NCI-H2171 treated with DMSO at 0.1 percent for 48 hours (cell line): ENCODE results near the gene SNX9.

ENCODE experiments used
- DNase-seq: peaks from one replicate; lab custom pipeline; 2025; lab: John Stamatoyannopoulos, UW

The SNX9 gene

GRCh38 chr6:157978021-157978783 lies 155.2 kb downstream of the SNX9 start:
- DNase-seq: no peak

- no peak for DNase-seq
Observed at GRCh38 chr6:157980288-157981131, 157.5 kb downstream of the SNX9 start.

- DNase-seq: no peak
Observed at GRCh38 chr6:157981132-157981394, 158.0 kb downstream of the SNX9 start.

GRCh38 chr6:157981395-157982101 lies 158.5 kb downstream of the SNX9 start, which contains the start of gene SYNJ2:
TSS of gene SYNJ2 (plus strand) at chr6:157981863. CDS start at chr6:157981962, 99 bp downstream.
- DNase-seq: peak; percentile 36

GRCh38 chr6:157982102-157982562 lies 159.1 kb downstream of the SNX9 start:
- DNase-seq: peak; percentile 23

- DNase-seq: no peak
Observed at GRCh38 chr6:157982563-157983405, 159.7 kb downstream of the SNX9 start.

- DNase-seq: no peak
Observed at GRCh38 chr6:157983406-157984119, 160.5 kb downstream of the SNX9 start.

GRCh38 chr6:157984128-157984527 lies 161.1 kb downstream of the SNX9 start:
- no peak for DNase-seq

- DNase-seq: no peak
Observed at GRCh38 chr6:157984686-157985225, 161.7 kb downstream of the SNX9 start.

GRCh38 chr6:157985378-157986155 lies 162.5 kb downstream of the SNX9 start:
- DNase-seq: peak; percentile 51

GRCh38 chr6:157987788-157988699 lies 165.0 kb downstream of the SNX9 start:
- DNase-seq: no peak

- no peak for DNase-seq
Observed at GRCh38 chr6:157988700-157989063, 165.6 kb downstream of the SNX9 start.

GRCh38 chr6:157989541-157990289 lies 166.7 kb downstream of the SNX9 start:
- DNase-seq: peak; percentile 88

- peak; percentile 74 for DNase-seq
Observed at GRCh38 chr6:157990321-157991066, 167.4 kb downstream of the SNX9 start.

- no peak for DNase-seq
Observed at GRCh38 chr6:157991067-157991432, 168.0 kb downstream of the SNX9 start.

- peak; percentile 46 for DNase-seq
Observed at GRCh38 chr6:157993076-157993475, 170.0 kb downstream of the SNX9 start.

- no peak for DNase-seq
Observed at GRCh38 chr6:157994125-157994795, 171.2 kb downstream of the SNX9 start.
